ENCODE results near the gene CNTNAP2.

Gene CNTNAP2

GRCh38 chr7:147805996-147806576, 1689.5 kb downstream of the CNTNAP2 start:
- no peak for DNase-seq

DNA sequence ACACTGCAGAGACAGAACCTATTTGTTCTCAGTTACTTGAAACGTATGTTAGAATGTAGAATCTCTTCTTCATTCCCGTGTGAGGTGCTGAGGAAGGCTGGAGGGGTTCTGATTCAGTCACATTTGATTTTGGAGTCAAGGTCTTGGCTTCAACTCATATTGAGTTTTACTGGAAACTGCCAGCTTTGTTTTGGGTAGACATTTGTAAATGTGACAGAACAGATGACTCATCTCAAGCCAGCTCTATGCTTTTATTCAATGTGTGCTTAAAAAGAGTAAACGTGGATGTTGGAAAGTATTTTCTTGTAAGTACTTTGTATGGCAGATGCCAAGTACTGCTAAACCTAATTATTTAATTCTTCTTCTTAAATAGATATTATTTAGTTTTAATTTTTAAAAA, 1693.2 kb downstream of the CNTNAP2 start:
- DNase-seq = no peak

GRCh38 chr7:147810269-147810668, 1693.7 kb downstream of the CNTNAP2 start:
- DNase-seq = no peak

- no peak for DNase-seq
These were observed 1695.3 kb downstream of the CNTNAP2 start for GRCh38 chr7:147811923-147812322.

DNA sequence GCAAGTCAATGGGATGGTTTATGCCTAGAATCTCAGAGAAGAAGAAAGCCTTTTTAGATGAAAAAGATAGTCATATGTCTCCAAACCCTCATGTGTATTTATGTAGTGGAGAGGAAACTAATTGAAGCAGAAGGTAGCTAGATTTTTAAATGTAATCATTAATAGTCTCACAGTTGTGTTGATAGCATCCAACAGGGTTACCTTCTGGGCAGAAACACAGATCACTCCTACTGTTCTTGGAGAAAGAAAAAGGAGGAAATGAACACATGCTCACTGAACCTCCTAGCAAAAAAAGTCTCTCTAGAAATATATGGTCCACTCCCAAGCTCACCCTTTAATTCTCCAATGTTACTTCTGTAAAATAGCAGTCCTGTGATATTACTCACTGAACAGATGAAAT, 1696.7 kb downstream of the CNTNAP2 start:
- DNase-seq = no peak

DNA sequence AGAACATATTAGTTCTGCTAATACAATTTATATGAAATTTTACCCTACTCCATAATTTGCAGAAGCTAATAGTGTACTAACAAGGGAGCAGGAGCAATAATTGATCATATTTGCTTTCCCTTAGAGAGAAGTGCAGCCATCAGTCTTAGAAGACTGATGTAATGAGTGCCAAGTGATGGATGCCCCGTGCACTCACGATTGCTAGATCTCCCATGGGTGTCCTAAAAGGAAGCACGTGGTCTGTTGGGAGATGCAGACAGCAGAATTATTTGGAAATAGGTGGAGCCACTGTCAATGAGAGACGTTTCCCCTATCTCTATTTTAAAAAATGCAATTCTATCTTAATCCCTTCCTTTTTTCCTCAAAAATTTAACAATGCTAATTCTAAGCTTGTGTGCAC, 1701.7 kb downstream of the CNTNAP2 start:
- DNase-seq = no peak

- DNase-seq = no peak
These were observed 1708.1 kb downstream of the CNTNAP2 start for GRCh38 chr7:147824671-147825070.

GRCh38 chr7:147829016-147829415, 1712.4 kb downstream of the CNTNAP2 start:
- DNase-seq = no peak

DNA sequence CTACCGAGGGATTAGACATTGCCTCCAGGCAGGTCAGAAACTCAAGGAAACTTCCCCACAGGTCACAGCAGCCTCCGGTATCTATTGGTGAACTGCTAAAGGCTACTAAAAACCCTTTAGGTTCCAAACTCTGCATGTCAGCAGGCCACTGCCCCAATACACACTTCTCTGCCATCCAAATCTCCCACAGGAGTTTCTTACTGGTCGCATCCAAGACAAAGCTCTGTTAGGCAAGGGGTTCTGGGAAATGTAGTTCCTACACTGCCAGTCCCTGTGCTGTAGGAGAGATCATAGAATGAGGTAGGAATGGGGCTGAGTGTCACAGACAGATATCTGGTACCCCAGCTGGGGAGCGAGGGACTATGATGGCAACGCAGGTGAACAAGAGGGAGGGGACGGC, 1717.0 kb downstream of the CNTNAP2 start:
- DNase-seq = no peak

- no peak for DNase-seq
These were observed 1717.4 kb downstream of the CNTNAP2 start for GRCh38 chr7:147833970-147834369.

DNA sequence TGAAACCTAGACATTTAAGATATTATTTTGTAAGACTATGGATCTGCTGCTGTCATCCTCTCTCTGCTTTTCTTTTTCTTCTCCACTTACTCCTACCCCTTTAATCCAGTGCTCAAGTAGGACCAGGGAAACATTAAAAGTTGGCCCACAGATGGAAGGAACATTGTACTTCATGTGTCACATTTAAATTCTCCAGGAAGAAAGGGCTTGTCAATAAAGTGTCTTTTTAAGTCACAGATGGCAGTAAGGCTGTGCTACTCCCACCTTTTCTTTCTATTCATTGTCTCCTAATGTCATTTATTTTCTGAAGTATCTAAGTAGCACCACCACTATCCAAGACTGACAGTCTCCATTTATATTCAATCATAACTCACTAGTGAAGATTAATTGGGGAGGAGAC, 1736.2 kb downstream of the CNTNAP2 start:
- no peak for DNase-seq

DNA sequence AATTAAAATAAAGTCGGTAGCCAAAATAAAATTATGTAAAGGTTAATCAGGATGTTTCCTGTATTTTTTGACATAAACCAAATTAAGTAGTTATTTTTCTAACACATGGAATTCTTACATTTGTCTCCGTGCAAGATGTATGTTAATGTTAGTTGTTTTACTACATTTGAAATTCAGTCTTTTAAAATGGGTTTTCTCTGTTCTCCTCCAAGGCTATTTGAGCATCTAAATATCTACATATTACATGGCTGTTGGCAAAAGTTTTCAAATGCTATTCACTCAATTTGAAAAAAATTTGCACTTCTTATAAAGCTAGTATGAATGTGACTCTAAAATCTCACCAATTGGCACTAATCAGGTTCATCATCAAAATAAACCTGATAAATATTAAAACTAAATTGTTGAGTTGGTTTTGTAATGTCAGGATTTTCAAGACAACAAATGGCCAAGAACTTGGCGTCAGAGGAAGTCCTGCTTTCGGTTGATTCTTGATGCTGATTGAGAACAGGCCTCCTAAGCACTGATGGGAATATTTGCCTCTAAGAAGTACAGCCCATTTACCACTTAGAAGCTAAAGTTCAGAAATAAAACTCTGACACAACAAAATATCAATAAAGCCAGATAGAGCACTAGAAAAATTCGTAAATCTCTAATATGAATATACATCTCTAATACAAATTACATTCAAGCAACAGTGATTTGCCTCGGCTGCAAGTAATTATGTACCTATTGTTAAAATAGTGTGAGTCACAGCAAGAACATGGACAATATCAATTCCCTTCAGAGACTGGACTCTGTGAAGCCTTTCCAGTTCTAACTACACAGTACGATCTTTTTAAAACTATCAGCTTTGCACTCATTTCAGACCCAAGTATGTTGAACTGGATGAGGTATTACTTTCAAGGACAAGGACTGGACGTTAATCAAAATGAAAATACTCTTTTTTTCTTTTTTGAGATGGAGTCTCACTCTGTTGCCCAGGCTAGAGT, 1740.8 kb downstream of the CNTNAP2 start:
- no peak for DNase-seq

DNA sequence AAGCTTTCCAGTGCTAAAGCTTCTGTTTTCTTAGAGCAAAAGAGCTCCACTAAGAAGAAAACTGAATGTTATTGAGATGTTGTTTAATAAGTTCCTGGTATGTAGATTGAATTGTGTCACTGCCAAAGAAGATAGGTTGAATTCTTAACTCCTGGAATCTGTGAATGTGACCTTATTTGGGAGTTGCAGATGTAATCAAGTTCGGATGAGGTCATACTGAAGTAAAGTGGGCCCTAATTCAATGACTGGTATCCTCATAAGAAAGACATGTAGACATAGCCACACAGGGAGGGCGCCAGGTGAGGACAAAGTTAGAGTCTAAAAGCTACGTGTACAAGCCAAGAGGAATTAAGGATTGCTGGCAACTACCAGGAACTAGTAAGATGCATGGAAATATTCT, 1741.8 kb downstream of the CNTNAP2 start:
- no peak for DNase-seq

GRCh38 chr7:147859033-147859432, 1742.4 kb downstream of the CNTNAP2 start:
- DNase-seq = no peak

DNA sequence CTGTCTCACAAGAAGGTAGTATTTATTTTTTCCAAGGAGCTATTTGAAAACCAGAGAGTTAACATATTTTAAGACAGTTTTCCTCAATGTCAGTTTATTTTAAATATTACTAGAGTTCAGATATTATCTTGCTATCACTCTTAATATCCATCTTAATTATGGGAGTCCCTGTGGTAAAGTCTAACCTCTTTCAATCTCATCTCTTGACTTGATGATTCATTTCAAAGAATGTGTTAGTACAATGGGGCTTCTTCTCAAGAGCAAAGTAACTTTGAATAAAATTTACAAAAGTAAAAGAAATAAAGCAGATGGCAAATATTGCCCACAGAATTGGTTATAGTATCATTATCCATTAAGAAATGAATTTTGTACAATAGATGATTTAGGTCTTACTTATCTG, 1742.9 kb downstream of the CNTNAP2 start:
- DNase-seq = no peak

GRCh38 chr7:147861058-147861716, 1744.6 kb downstream of the CNTNAP2 start:
- no peak for DNase-seq

DNA sequence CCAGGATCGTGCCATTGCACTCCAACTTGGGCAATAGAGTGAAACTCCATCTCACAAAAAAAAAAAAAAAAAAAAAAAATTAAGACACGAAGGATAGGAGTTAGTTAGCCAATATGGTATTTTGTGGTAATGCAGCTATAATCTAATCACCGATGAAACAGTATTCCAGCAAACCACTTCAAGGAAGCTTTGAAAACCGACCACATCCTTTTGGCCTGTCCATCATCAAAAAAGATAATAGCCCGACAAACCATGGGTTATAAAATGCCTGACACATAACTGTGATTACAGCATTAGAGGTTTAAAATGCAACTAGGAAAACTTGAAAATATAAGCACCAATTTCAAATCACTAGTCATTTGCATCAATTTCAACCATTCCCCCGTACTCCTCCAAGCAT, 1745.3 kb downstream of the CNTNAP2 start:
- no peak for DNase-seq

- DNase-seq = no peak
These were observed 1752.9 kb downstream of the CNTNAP2 start for GRCh38 chr7:147869456-147869855.

DNA sequence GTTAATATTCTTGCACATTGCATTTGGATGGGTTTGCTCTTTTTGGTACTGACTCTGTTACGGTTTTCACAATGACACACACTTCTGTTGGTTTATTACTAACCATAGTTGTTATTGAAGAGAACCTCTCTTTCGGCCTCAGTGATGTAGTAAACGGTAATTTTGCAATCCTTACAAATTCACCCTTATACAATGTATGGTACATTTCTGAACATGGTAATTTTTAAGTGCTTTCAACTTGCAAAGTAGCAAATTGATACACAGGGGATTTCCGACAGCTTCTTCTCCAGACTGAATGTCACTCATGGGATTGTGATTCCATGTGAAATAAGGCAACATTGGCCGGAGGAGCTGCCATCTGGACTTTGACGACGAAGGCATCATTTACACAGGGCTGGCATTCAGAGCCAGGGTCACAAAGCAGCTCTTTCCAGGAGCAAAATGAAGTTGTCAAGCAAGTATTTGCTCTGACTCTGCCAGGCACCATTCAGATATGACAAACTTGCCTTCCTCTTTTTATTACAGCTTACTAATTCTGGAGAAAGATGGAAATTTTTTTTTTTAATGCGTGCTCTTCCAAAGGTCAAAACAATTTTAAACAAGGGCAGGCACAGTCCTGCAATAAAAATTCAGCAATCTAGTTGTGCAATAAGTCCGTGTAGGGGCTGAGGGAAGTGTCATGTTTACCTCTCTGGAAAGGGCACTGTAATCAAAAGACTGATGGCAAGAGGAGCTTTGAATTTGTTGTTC, 1762.5 kb downstream of the CNTNAP2 start:
- no peak for DNase-seq

DNA sequence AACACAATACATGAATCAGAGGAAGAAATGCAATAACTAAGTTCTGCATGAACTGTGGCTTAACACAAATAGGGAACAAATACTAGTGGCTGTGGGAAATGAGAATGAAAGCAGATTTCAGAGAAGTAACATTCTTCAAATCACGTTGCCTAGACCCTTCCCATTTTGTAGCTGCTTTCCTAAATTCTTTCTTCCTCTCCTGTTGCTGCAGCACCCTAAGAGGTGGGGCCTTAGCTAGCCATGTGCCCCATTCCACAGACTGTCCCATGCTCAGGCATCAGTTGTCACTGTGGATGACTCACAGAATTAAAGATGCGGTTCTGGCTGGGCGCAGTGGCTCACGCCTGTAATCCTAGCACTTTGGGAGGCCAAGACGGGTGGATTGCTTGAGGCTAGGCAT, 1769.3 kb downstream of the CNTNAP2 start:
- DNase-seq = no peak

- no peak for DNase-seq
These were observed 1777.7 kb downstream of the CNTNAP2 start for GRCh38 chr7:147894271-147894670.

GRCh38 chr7:147896121-147896520, 1779.5 kb downstream of the CNTNAP2 start:
- DNase-seq = no peak
